ENCODE results near the gene APOA4. TPM values are rescaled to one million over a fixed set of nuclear protein-coding genes. Genes with fewer than 3 reads are reported as not detected.

Gene APOA4
- total RNA-seq, 1 experiment from 2014 or later, result not detected

- CTCF ChIA-PET, result interaction anchor here (0.6 to 0.7 kb wide), 2 partner anchors 50 to 277 kb away, joined by 3 read pairs; no protein-coding TSS in a partner anchor
These were observed 6.5 kb upstream of the APOA4 start, which contains the start of gene APOC3 for GRCh38 chr11:116829525-116830183. Gene APOC3, plus strand, starts transcription at chr11:116829907. Its CDS starts 676 bp downstream, at chr11:116830583.

GRCh38 chr11:116828632-116829524 lies 5.8 kb upstream of the APOA4 start:
- Histone ChIP-seq H2AFZ (ENCODE audit: low read depth, low read length, poor library complexity, severe bottlenecking) (no peak overlapping the region), H3K4me3 (replicated peaks in 1 of 2; ENCODE audit: low read depth in 1 of 2, low read length in 2 of 2) (no peak overlapping the region), H3K79me2 (ENCODE audit: insufficient read depth, low read length) (no peaks in the 10 kb centered on the region), H3K9ac (ENCODE audit: low read length) (no peak overlapping the region), H3K27ac (ENCODE audit: low read depth, low read length) (no peak overlapping the region), H3K9me3 (ENCODE audit: control insufficient read depth in 1 of 2, insufficient read depth in 1 of 2, low read depth in 1 of 2, low read length in 2 of 2) (no peaks in the 10 kb centered on the region), H3K27me3 (ENCODE audit: insufficient read depth, low read length) (no peaks in the 10 kb centered on the region), H4K20me1 (ENCODE audit: insufficient read depth) (no peaks in the 10 kb centered on the region), H3K4me2 (ENCODE audit: low read length) (no peak overlapping the region), H3K4me1 (ENCODE audit: control insufficient read depth in 1 of 2, insufficient read depth in 2 of 2, low read length in 2 of 2) (no peaks in the 10 kb centered on the region), H3K9me2 (ENCODE audit: insufficient read depth) (no peaks in the 10 kb centered on the region), H3K36me3 (ENCODE audit: control insufficient read depth in 1 of 2, insufficient read depth in 2 of 2, low read length in 2 of 2) (no peaks in the 10 kb centered on the region)
- CTCF ChIA-PET, result interaction anchor here (0.6 to 0.7 kb wide), 2 partner anchors 51 to 278 kb away, joined by 3 read pairs; no protein-coding TSS in a partner anchor
- POLR2A ChIA-PET, result no interaction called here
- BruUV-seq (replicated peaks), result no TSS peak
- ATAC-seq (no peak), DNase-seq (ENCODE audit: low read depth, low spot score) (no peak)
- RAD21 ChIA-PET (ENCODE audit: low non-redundant PET in 1 of 2, low total read pairs in 2 of 2, uncharacterized antibody in 2 of 2, unreplicated experiment in 2 of 2), result no interaction called here
- no peak for TF ChIP-seq SP1 (IDR thresholded peaks at IDR 0.05; ENCODE audit: low read depth)
- no peak for TF ChIP-seq JUND (IDR thresholded peaks at IDR 0.05)
- no peak for TF ChIP-seq POLR2A (IDR thresholded peaks at IDR 0.05; ENCODE audit: borderline replicate concordance, extremely low read depth, insufficient read depth, insufficient read length)
- no peak for TF ChIP-seq EZH2phosphoT487 (IDR thresholded peaks at IDR 0.05; ENCODE audit: borderline replicate concordance)
- no peak for TF ChIP-seq CBX3 (IDR thresholded peaks at IDR 0.05; ENCODE audit: low read depth)
- TF ChIP-seq FOSL1 (IDR thresholded peaks at IDR 0.05; ENCODE audit: low read depth), result no peak
- TF ChIP-seq ATF3 (IDR thresholded peaks at IDR 0.05), result no peak
- TF ChIP-seq ZBTB33 (IDR thresholded peaks at IDR 0.05; ENCODE audit: extremely low read depth, insufficient replicate concordance, low read length), result no peak
- TF ChIP-seq YY1 (IDR thresholded peaks at IDR 0.05; ENCODE audit: extremely low read depth, insufficient replicate concordance, low read depth, low read length), result no peak
- TF ChIP-seq ZNF274 (IDR thresholded peaks at IDR 0.05; ENCODE audit: low read depth, low read length), result no peak
- no peak for TF ChIP-seq RAD21 (IDR thresholded peaks at IDR 0.05; ENCODE audit: low read depth)
- no peak for TF ChIP-seq EGR1 (IDR thresholded peaks at IDR 0.05; ENCODE audit: low read depth)
- TF ChIP-seq EZH2 (IDR thresholded peaks at IDR 0.05), result no peak
- no peak for TF ChIP-seq ZFX (IDR thresholded peaks at IDR 0.05)
- intact Hi-C loops (cut with micrococcal nuclease), result no loop called here

More at GRCh38 chr11:116829525-116830183, 6.5 kb upstream of the APOA4 start, which contains the start of gene APOC3:
- DNase-seq (ENCODE audit: low read depth, low spot score) (no peak), ATAC-seq (no peak)
- Histone ChIP-seq H3K4me2 (ENCODE audit: low read length) (no peak within 1 kb of the TSS), H2AFZ (ENCODE audit: low read depth, low read length, poor library complexity, severe bottlenecking) (no peak within 1 kb of the TSS), H3K9me3 (ENCODE audit: control insufficient read depth in 1 of 2, insufficient read depth in 1 of 2, low read depth in 1 of 2, low read length in 2 of 2) (no peaks in the 10 kb centered on the region), H3K36me3 (ENCODE audit: control insufficient read depth in 1 of 2, insufficient read depth in 2 of 2, low read length in 2 of 2) (no peaks in the 10 kb centered on the region), H3K79me2 (ENCODE audit: insufficient read depth, low read length) (no peaks in the 10 kb centered on the region), H3K9ac (ENCODE audit: low read length) (no peak within 1 kb of the TSS), H3K4me1 (ENCODE audit: control insufficient read depth in 1 of 2, insufficient read depth in 2 of 2, low read length in 2 of 2) (no peaks in the 10 kb centered on the region), H4K20me1 (ENCODE audit: insufficient read depth) (no peaks in the 10 kb centered on the region), H3K4me3 (replicated peaks in 1 of 2; ENCODE audit: low read depth in 1 of 2, low read length in 2 of 2) (no peak within 1 kb of the TSS), H3K9me2 (ENCODE audit: insufficient read depth) (no peaks in the 10 kb centered on the region), H3K27ac (ENCODE audit: low read depth, low read length) (no peak within 1 kb of the TSS), H3K27me3 (ENCODE audit: insufficient read depth, low read length) (no peaks in the 10 kb centered on the region)
- no TSS peak for BruUV-seq (replicated peaks)
- intact Hi-C loops (cut with micrococcal nuclease), result no loop called here
- ChIA-PET POLR2A (no interaction called here), RAD21 (ENCODE audit: low non-redundant PET in 1 of 2, low total read pairs in 2 of 2, uncharacterized antibody in 2 of 2, unreplicated experiment in 2 of 2) (no interaction called here)
- no peak for TF ChIP-seq JUND (IDR thresholded peaks at IDR 0.05)
- TF ChIP-seq RAD21 (IDR thresholded peaks at IDR 0.05; ENCODE audit: low read depth), result no peak
- no peak for TF ChIP-seq FOSL1 (IDR thresholded peaks at IDR 0.05; ENCODE audit: low read depth)
- TF ChIP-seq ATF3 (IDR thresholded peaks at IDR 0.05), result no peak
